Measurements from ENCODE around the gene SNX11.
A peak's percentile ranks its signal among the peaks of the same experiment; 100 is the strongest.

SNX11 gene

GRCh38 chr17:48100160-48100559, 7.4 kb upstream of the SNX11 start:
- DNase-seq = no peak

DNA sequence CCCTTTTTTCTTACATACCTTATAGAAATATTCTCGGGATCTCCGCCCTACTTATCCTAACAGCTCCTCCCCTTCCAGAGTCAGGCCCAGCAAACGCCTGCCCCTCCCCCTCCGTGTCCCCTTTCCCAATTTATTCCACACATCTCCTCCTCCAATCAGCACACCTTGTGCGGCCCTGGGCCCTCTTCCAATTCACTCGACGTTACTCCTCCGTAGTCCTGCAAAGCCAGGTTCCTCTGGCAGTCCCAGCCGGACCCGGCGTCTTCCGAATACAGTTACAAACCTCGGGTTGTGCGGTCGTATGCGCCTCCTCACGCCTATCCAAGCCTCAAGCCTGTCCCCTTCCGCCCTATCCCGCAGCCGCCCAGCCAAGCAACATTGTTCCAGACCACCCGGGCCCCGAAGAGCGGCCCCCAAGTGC, 7.0 kb upstream of the SNX11 start:
- no peak for DNase-seq

- peak; percentile 92 to 94 for DNase-seq
Measured at GRCh38 chr17:48101012-48101720, 6.4 kb upstream of the SNX11 start, which contains the start of gene CBX1. Gene CBX1, minus strand, starts transcription at chr17:48101478. Its CDS starts 24,474 bp downstream, at chr17:48077004.

GRCh38 chr17:48102043-48102750, 5.4 kb upstream of the SNX11 start:
- DNase-seq = no peak

DNA sequence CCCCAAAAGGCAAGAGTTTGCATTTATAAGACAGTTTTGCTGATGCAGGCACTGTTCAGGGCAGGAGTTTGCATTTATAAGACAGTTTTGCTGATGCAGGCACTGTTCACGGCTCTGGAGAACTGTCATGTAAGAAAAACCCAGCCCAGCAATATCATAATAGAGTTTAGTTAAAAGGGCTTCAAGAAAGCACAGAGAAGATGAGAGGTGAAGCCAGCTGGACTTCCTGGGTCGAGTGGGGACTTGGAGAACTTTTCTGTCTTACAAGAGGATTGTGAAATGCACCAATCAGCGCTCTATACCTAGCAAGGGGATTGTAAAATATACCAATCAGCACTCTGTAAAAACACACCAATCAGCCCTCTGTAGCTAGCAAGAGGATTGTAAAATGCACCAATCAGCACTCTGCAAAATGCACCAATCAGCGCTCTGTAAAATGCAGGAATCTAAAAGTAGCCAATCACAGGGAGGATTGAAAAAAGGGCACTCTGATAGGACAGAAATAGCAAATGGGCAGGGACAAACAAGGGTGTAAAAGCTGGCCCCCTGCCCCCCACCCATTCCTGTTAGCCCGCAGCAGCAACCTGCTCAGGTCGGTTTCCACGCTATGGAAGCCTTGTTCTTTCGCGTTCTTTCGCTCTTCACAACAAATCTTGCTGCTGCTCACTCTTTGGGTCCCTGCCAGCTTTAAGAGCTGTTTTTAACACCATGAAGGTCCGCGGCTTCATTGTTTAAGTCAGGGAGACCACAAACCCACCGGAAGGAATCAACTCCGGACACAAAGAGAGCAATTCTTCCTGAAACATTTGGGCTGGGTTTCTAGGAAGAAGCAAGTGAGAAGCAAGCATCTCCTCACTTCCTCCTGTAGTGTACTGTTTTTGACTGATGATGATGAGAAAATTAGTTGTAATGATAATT, 4.5 kb upstream of the SNX11 start:
- DNase-seq = peak in 1 of 2 experiments; percentile 24

DNA sequence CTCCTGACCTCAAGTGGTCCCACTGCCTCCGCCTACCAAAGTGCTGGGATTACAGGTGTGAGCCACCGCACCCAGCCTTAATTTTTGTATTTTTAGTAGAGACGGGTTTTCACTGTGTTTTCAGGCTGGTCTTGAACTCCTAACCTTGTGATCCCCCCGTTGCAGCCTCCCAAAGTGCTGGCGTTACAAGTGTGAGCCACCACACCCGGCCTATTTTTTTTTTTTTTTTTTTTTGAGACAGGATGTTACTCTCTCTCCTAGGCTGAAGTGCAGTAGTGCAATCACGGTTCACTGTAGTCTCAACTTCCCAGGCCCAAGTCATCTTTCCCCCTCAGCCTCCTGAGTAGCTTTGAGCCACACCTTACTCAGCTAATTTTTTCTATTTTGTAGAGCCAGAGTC, 3.1 kb upstream of the SNX11 start:
- DNase-seq = no peak

DNA sequence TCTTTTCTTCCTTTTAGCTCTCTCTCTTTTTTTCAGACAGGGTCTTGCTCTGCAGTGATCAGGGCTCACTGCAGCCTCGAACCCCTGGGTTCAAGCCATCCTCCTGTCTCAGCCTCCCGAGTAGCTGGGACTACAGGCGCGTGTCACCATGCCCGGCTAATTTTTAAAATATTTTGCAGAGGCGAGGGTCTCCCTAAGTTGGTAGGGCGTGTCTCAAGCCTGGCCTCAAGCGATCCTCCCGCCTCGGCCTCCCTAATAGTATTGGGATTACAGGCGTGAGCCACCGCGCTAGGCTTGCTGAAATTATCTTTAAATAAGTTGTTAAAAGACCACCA, 797 bp upstream of the SNX11 start:
- no peak for DNase-seq

DNA sequence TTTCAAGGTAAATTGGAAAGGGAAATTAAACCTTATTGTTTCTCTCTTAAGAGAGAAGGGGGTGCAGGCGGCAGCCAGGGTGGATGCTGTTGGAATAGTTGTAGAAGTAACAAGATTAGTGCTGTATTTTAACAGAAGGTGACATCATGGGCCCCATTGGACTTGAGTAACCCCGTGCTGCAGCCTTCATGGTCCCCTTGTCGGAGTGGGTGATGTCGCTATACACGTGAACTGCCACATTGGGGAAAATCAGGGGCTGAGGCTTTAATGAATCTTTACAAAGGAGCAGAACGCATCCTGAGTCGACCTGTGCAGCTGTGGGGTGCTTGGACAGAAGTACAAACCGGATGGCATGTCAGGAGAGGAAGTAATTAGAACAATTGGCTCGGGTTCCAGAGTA, 3.2 kb downstream of the SNX11 start:
- DNase-seq = no peak

DNA sequence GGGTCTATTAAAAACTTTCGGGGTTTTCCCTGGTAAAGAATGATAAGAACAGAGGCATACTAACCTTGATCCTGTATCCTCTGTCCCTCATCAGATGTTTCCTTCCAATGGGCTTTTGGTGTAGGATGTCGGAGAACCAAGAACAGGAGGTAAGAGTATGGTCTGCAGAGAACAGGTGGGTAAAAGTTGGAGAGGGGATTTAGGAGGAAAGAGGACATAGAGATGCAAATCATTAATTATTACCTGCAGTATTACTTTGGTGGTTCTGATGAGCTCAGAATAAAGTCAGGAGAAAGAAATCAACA, 4.3 kb downstream of the SNX11 start:
- DNase-seq = no peak

GRCh38 chr17:48113201-48113676, 5.7 kb downstream of the SNX11 start:
- peak; percentile 22 to 39 for DNase-seq

DNA sequence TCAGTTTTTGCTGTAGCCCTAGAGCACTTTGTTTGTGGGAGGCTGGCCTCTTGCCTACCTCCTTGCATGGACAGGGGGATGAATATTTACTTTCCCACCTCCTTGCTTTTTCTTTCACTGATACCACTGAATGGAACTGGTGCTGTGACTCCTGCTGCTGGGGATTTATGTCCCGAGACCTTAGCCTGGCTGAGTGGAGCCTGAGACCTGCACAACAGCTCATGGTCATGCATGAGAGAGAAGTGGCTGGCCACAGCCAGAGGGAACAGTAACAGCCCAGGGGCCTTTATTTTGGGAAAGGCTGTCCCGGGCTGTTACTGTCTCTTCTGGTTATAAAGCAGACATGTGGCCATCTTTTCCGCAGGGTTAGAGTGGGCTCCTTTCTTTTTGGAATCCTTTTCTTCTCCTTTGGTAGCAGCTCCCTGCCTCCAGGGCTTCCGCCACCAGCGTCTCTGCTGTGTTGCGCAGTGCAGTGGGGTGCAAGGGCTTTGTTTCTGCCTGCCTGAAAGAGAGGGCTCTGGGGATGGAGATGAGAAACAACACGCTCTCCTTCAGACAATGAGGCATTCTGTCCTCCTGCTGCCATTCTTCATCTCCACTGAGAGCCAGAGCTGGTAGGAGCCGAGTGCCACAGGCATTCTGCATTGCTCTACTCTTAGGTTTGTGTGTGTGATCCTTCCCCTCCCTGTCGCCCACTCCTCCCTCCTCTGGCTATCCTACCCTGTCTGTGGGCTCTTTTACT, 14.5 kb downstream of the SNX11 start:
- DNase-seq = no peak

GRCh38 chr17:48122665-48123045, 15.1 kb downstream of the SNX11 start:
- DNase-seq = no peak

GRCh38 chr17:48123111-48123510, 15.5 kb downstream of the SNX11 start:
- no peak for DNase-seq

DNA sequence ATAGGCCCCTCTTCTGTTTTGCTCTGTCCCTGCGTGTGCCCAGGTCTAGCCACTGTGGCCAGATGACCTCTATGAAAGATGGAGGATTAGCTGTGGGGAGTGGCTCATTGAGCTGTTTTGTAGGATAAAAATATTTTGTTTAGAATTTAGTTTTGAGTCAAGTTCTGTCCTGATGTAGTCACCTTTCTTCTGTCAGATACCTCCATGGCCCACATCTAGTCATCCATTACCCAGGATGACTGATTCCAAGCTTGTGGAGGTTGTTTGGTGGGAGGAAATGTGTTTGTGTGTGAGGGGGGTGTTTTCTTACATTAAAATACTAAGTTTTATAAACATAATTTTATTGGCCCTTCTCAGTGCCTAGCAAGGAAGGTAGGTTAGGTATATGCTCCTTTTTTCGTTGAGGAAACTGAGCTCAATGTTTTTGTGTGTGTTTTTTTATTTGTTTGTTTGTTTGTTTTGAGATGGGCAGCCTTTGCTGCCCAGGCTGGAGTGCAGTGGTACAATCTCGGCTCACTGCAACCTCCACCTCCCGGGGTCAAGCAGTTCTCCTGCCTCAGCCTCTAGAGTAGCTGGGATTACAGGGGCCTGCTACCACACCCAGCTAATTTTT, 16.3 kb downstream of the SNX11 start:
- DNase-seq = no peak

DNA sequence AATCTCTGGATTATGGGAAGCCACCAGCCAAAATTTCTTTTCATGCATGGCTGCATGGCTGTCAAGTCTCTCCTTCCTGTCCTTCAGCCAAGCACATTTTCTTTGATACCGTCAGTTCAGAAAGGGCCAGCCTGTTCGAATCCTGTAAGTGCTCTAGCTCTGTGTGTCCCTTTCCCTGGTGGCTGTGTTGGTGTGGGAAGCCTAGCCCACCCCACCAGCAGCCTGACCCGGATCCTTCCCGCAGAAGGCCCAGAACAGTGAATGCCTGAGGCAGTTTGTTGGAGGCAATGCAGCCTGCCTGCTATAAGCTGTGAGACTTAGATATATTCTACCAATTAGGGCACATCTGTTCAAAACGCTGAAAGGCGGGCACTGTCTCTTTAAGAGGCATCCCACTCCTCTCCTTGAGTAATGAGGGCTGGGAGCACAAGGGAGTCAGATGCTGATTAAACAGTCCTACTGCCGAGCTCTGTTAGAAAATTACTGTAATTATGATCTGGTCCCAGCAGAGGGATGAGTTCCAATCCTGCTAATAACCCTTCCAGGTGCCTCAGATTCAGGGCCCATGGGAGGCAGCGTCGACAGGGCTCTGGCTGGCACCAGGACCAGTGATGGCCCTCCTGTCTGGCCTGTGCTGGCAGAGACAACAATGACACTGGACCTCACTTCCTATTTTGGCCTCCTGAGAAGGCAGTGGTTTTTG, 18.4 kb downstream of the SNX11 start:
- no peak for DNase-seq

DNA sequence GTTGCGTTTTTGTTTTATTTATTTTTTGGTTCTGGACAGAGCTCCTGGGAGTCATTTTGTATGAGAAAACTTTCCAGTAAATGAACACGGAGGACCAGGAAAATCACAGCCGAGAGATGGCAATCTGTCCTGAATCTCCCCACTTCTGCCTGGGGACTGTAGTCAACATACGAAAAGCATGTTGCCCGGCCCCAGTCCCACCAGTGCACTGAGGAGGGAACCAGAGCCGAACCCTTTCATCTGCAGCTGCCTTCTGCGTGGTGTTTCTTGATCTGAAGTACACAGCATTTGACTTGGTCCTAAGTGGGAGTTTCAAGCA, 18.9 kb downstream of the SNX11 start:
- no peak for DNase-seq

- no peak for DNase-seq
Measured at GRCh38 chr17:48127371-48128051, 19.9 kb downstream of the SNX11 start.

DNA sequence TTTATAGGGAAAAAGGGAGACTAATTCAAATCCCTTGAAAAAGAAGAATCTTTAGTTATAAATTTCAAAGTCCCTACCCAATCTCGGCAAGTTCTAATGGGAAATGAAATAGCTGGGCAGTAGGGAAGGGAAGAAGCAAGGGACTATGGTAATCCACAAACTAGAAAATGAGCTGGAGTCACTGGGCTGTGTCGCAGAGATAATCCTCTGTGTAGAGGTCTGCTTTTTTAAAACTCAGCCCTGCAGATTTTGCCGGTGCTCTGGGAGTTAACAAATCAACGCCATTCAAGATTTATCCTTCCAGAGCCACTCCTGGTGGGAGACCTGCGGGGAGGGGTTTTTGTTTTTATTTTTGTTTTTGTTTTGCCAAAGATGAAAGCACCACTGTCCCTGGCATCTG, 20.8 kb downstream of the SNX11 start:
- DNase-seq = no peak

GRCh38 chr17:48129981-48130380, 22.4 kb downstream of the SNX11 start:
- DNase-seq = no peak

DNA sequence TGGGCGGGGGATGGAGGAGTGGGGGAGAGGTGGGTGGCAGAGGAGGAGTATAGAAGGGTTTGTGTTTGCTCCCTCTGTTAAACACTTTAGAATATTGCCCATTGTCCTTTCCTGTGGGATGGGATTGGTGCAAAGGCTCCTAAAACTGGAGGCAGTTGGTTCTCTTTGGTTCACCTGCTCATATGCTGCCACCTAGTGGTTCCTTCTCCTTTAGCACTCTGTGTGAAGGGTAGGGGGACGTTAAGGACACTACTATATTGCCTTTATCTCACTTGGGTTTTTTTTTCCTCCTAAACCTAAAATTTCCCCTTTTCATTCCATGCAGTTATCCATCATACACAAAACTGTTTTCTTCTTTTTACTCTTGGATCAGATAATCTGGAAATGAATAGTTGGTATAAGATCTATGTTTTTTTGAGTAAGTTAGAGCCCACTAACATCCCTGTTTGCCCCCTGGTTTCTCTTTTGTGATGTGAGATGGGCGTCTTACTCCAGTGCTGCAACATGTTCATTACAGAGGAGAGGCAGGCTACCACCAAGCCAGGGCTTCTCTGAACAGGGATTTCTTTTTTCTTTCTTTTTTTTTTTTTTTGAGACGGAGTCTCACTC, 23.8 kb downstream of the SNX11 start:
- peak; percentile 30 to 56 for DNase-seq

- DNase-seq = no peak
Measured at GRCh38 chr17:48132385-48132784, 24.8 kb downstream of the SNX11 start.
